ENCODE data around the gene RGS3.
"Not testable (repeated sequence)": the region's sequence is repeated elsewhere in the genome, so short reads cannot be mapped to it uniquely, and the experiment has no call there.

RGS3 gene

GRCh38 chr9:113428062-113428615, 35.4 kb upstream of the RGS3 start:
- no peak for DNase-seq (ENCODE audit: extremely low read depth, low read depth)
- no peak for TF ChIP-seq CTCF (IDR thresholded peaks at IDR 0.05; ENCODE audit: low read depth, low read length)

GRCh38 chr9:113431191-113431590, 32.3 kb upstream of the RGS3 start:
- no peak for TF ChIP-seq CTCF (IDR thresholded peaks at IDR 0.05; ENCODE audit: low read depth, low read length)
- no peak for DNase-seq (ENCODE audit: extremely low read depth, low read depth)

- no peak for DNase-seq (ENCODE audit: extremely low read depth, low read depth)
- TF ChIP-seq CTCF (IDR thresholded peaks at IDR 0.05; ENCODE audit: low read depth, low read length) = no peak
Observed at GRCh38 chr9:113436728-113437515, 26.6 kb upstream of the RGS3 start.

GRCh38 chr9:113437716-113438115, 25.8 kb upstream of the RGS3 start:
- DNase-seq (ENCODE audit: extremely low read depth, low read depth) = not testable (repeated sequence)

- no peak for DNase-seq (ENCODE audit: extremely low read depth, low read depth)
- TF ChIP-seq CTCF (IDR thresholded peaks at IDR 0.05; ENCODE audit: low read depth, low read length) = no peak
Observed at GRCh38 chr9:113444736-113445135, 18.8 kb upstream of the RGS3 start.

GRCh38 chr9:113446323-113446740, 17.2 kb upstream of the RGS3 start:
- TF ChIP-seq CTCF (IDR thresholded peaks at IDR 0.05; ENCODE audit: low read depth, low read length) = peak; percentile 45
- DNase-seq (ENCODE audit: extremely low read depth, low read depth) = no peak

- TF ChIP-seq CTCF (IDR thresholded peaks at IDR 0.05; ENCODE audit: low read depth, low read length) = no peak
- no peak for DNase-seq (ENCODE audit: extremely low read depth, low read depth)
Observed at GRCh38 chr9:113449376-113449775, 14.2 kb upstream of the RGS3 start.
